Measurements from ENCODE around the gene PTPN3.
A peak's percentile ranks its signal among the peaks of the same experiment; 100 is the strongest.

Gene PTPN3

GRCh38 chr9:109426626-109427402 lies 71.3 kb downstream of the PTPN3 start:
- DNase-seq (ENCODE audit: low read depth in 3 of 3), result no peak

- no peak for DNase-seq (ENCODE audit: low read depth in 3 of 3)
These were observed 73.5 kb downstream of the PTPN3 start for GRCh38 chr9:109424618-109425017.

- no peak for DNase-seq (ENCODE audit: low read depth in 3 of 3)
These were observed 74.2 kb downstream of the PTPN3 start for GRCh38 chr9:109423877-109424276.

GRCh38 chr9:109422641-109423040 lies 75.5 kb downstream of the PTPN3 start:
- DNase-seq (ENCODE audit: low read depth in 3 of 3), result no peak

GRCh38 chr9:109421026-109421970 lies 76.8 kb downstream of the PTPN3 start:
- DNase-seq (ENCODE audit: low read depth in 3 of 3), result no peak

GRCh38 chr9:109419531-109419930 lies 78.6 kb downstream of the PTPN3 start:
- no peak for DNase-seq (ENCODE audit: low read depth in 3 of 3)

GRCh38 chr9:109418827-109419226 lies 79.3 kb downstream of the PTPN3 start:
- no peak for DNase-seq (ENCODE audit: low read depth in 3 of 3)

GRCh38 chr9:109417585-109418544 lies 80.2 kb downstream of the PTPN3 start:
- DNase-seq (ENCODE audit: low read depth in 3 of 3), result no peak

- DNase-seq (ENCODE audit: low read depth in 3 of 3), result no peak
These were observed 81.1 kb downstream of the PTPN3 start for GRCh38 chr9:109417054-109417453.

GRCh38 chr9:109416135-109416706 lies 81.9 kb downstream of the PTPN3 start:
- DNase-seq (ENCODE audit: low read depth in 3 of 3), result no peak

- no peak for DNase-seq (ENCODE audit: low read depth in 3 of 3)
These were observed 83.9 kb downstream of the PTPN3 start for GRCh38 chr9:109414125-109414785.

GRCh38 chr9:109411798-109412352 lies 86.2 kb downstream of the PTPN3 start:
- DNase-seq (ENCODE audit: low read depth in 3 of 3), result peak in 2 of 3 donors; percentile 13 to 23

- DNase-seq (ENCODE audit: low read depth in 3 of 3), result no peak
These were observed 86.9 kb downstream of the PTPN3 start for GRCh38 chr9:109411069-109411761.

GRCh38 chr9:109409773-109410397 lies 88.2 kb downstream of the PTPN3 start:
- peak in 1 of 3 donors; percentile 12 for DNase-seq (ENCODE audit: low read depth in 3 of 3)

GRCh38 chr9:109408759-109409462 lies 89.2 kb downstream of the PTPN3 start:
- no peak for DNase-seq (ENCODE audit: low read depth in 3 of 3)

GRCh38 chr9:109403766-109404320 lies 94.3 kb downstream of the PTPN3 start:
- no peak for DNase-seq (ENCODE audit: low read depth in 3 of 3)

GRCh38 chr9:109403116-109403515 lies 95.0 kb downstream of the PTPN3 start:
- DNase-seq (ENCODE audit: low read depth in 3 of 3), result no peak

- DNase-seq (ENCODE audit: low read depth in 3 of 3), result no peak
These were observed 96.2 kb downstream of the PTPN3 start for GRCh38 chr9:109401990-109402318.

Data from stimulated activated CD4-positive, alpha-beta T cell treated with anti-CD3 and anti-CD28 coated beads, TNF-alpha, amount 100 ng/mL, for 48 hours (primary cell).